Measurements from ENCODE around the gene MAML2.

- no peak for TF ChIP-seq CTCF (IDR thresholded peaks at IDR 0.05; ENCODE audit: low read length)
- no peak for TF ChIP-seq EZH2phosphoT487 (IDR thresholded peaks at IDR 0.05; ENCODE audit: low read length)
Observed at GRCh38 chr11:96114178-96115064, 228.6 kb downstream of the MAML2 start.

Data from MM.1S (cell line).